GM23338 (cell line): ENCODE results near the gene SDR42E1. TPM values are rescaled to one million over a fixed set of nuclear protein-coding genes. Genes with fewer than 3 reads are reported as not detected.
A peak's percentile ranks its signal among the peaks of the same experiment; 100 is the strongest.

Experiments
- ATAC-seq: fragments of 200-7000 bp; cut with Tn5 transposase; 3 replicates; pipeline ENCODE4 v1.9.1; 2020
- DNase-seq: peaks from one replicate; pipeline ENCODE4 v3.0.0-alpha.2; 2015; ENCODE audit warnings: low spot score
- H2AFZ ChIP-seq: fragments of 200-600 bp; sonication (generic); 2 replicates; pipeline ENCODE4 v1.8.0; 2016; ENCODE audit warnings: antibody characterized with exemption, mild to moderate bottlenecking, moderate library complexity
- H3F3A ChIP-seq: fragments of 200-600 bp; sonication (generic); replicated peaks from 2 replicates; pipeline ENCODE4 v1.8.0; 2017; ENCODE audit warnings: antibody characterized with exemption, mixed run types, low read depth
- H3K27ac ChIP-seq: fragments of 200-600 bp; sonication (generic); 2 replicates; pipeline ENCODE4 v1.6.1; 2016; ENCODE audit warnings: low read depth
- H3K27me3 ChIP-seq: fragments of 200-600 bp; sonication (generic); 2 replicates; pipeline ENCODE4 v1.8.0; 2016; ENCODE audit warnings: mild to moderate bottlenecking, mixed run types, moderate library complexity; ENCODE audit not compliant: insufficient read depth
- H3K36me3 ChIP-seq: fragments of 200-600 bp; sonication (generic); 2 replicates; pipeline ENCODE4 v1.8.0; 2016; ENCODE audit warnings: mild to moderate bottlenecking; ENCODE audit not compliant: insufficient read depth
- H3K4me1 ChIP-seq: fragments of 200-600 bp; sonication (generic); 2 replicates; pipeline ENCODE4 v1.8.0; 2016; ENCODE audit warnings: mild to moderate bottlenecking, moderate library complexity; ENCODE audit not compliant: insufficient read depth
- H3K4me2 ChIP-seq: fragments of 200-600 bp; sonication (generic); 2 replicates; pipeline ENCODE4 v1.7.1; 2017; ENCODE audit warnings: mixed run types
- H3K4me3 ChIP-seq: fragments of 200-600 bp; sonication (generic); 2 replicates; pipeline ENCODE4 v1.6.1; 2016; ENCODE audit warnings: mixed run types
- H3K79me2 ChIP-seq: fragments of 200-600 bp; sonication (generic); replicated peaks from 2 replicates; pipeline ENCODE4 v1.8.0; 2017; ENCODE audit warnings: mild to moderate bottlenecking; ENCODE audit not compliant: insufficient read depth
- H3K9me2 ChIP-seq: fragments of 200-600 bp; sonication (generic); 2 replicates; pipeline ENCODE4 v1.8.0; 2017; ENCODE audit not compliant: insufficient read depth
- H4K20me1 ChIP-seq: fragments of 200-600 bp; sonication (generic); replicated peaks from 2 replicates; pipeline ENCODE4 v1.8.0; 2017; ENCODE audit warnings: mild to moderate bottlenecking; ENCODE audit not compliant: insufficient read depth
- H3K27ac Mint-ChIP-seq: 2 replicates; pipeline ENCODE4 v1.8.0; 2020; ENCODE audit warnings: inconsistent platforms, mild to moderate bottlenecking, moderate library complexity, mixed read lengths
- H3K27me3 Mint-ChIP-seq: 3 replicates; pipeline ENCODE4 v1.8.0; 2022; ENCODE audit warnings: low read depth, mild to moderate bottlenecking, moderate library complexity, mixed read lengths, inconsistent platforms; ENCODE audit not compliant: insufficient read depth, poor library complexity
- H3K36me3 Mint-ChIP-seq: 3 replicates; pipeline ENCODE4 v1.8.0; 2021; ENCODE audit warnings: low read depth, mild to moderate bottlenecking, inconsistent platforms, moderate library complexity, mixed read lengths
- H3K4me1 Mint-ChIP-seq: 3 replicates; pipeline ENCODE4 v1.8.0; 2020; ENCODE audit warnings: mild to moderate bottlenecking, inconsistent platforms, mixed read lengths
- H3K4me3 Mint-ChIP-seq: 3 replicates; pipeline ENCODE4 v1.8.0; 2021; ENCODE audit warnings: moderate library complexity, mild to moderate bottlenecking, inconsistent platforms, mixed read lengths
- H3K9me3 Mint-ChIP-seq: 3 replicates; pipeline ENCODE4 v1.8.0; 2020; ENCODE audit warnings: moderate library complexity, mild to moderate bottlenecking, inconsistent platforms, mixed read lengths
- CREB1 ChIP-seq: fragments of 250-450 bp; sonication (Bioruptor Pico); IDR thresholded peaks from 2 replicates; pipeline ENCODE4 v1.5.0; 2020; ENCODE audit warnings: low read depth, mild to moderate bottlenecking, moderate library complexity
- CTCF ChIP-seq, 2 experiments: fragments of 200-600 bp in 1 of 2; sonication (generic) in 1 of 2; conservative IDR thresholded peaks; 2 replicates each; pipeline versions ENCODE4 v1.5.1 to v1.6.1; 2016 to 2017; ENCODE audit warnings: antibody characterized with exemption in 2 of 2, low read depth in 2 of 2, mild to moderate bottlenecking in 2 of 2, moderate library complexity in 1 of 2
- ETS1 ChIP-seq: IDR thresholded peaks from 2 replicates; pipeline ENCODE4 v1.6.1; 2016; ENCODE audit warnings: antibody characterized with exemption
- EZH2 ChIP-seq: fragments of 200-600 bp; sonication (generic); IDR thresholded peaks from one replicate; pipeline ENCODE4 v1.8.0; 2017; ENCODE audit warnings: antibody characterized with exemption, mild to moderate bottlenecking, low read depth; ENCODE audit not compliant: unreplicated experiment
- EZH2phosphoT487 ChIP-seq: fragments of 200-600 bp; sonication (generic); IDR thresholded peaks from one replicate; pipeline ENCODE4 v1.8.1; 2018; ENCODE audit warnings: antibody characterized with exemption; ENCODE audit not compliant: unreplicated experiment
- JUNB ChIP-seq: IDR thresholded peaks from one replicate; pipeline ENCODE4 v1.6.1; 2016; ENCODE audit warnings: antibody characterized with exemption; ENCODE audit not compliant: unreplicated experiment
- POLR2AphosphoS5 ChIP-seq: IDR thresholded peaks from 2 replicates; pipeline ENCODE4 v1.6.1; 2016; ENCODE audit warnings: antibody characterized with exemption, low read depth
- REST ChIP-seq: IDR thresholded peaks from one replicate; pipeline ENCODE4 v1.6.1; 2018; ENCODE audit warnings: antibody characterized with exemption; ENCODE audit not compliant: unreplicated experiment
- STAT1 ChIP-seq: IDR thresholded peaks from one replicate; pipeline ENCODE4 v1.6.1; 2016; ENCODE audit warnings: antibody characterized with exemption; ENCODE audit not compliant: unreplicated experiment
- ZNF114 ChIP-seq: fragments of 250-450 bp; sonication (Bioruptor Pico); IDR thresholded peaks from 2 replicates; pipeline ENCODE4 v1.5.0; 2020; ENCODE audit warnings: mild to moderate bottlenecking, moderate library complexity
- ZNF331 ChIP-seq: fragments of 250-450 bp; sonication (Bioruptor Pico); IDR thresholded peaks from 2 replicates; pipeline ENCODE4 v1.5.0; 2020; ENCODE audit warnings: low read depth, mild to moderate bottlenecking, moderate library complexity
- polyA plus RNA-seq: library from polyadenylated mRNA; unstranded; fragments of >200 nt; fragmentation: Nextera tagmentation; extraction: Ambion mirVana; gene quantifications from 2 replicates; pipeline ENCODE4 v1.2.1, GENCODE V29; 2016
- total RNA-seq: library from RNA; depleted of rRNA; stranded (reverse); fragments of >200 nt; shearing (Covaris generic); gene quantifications from 2 replicates; pipeline ENCODE4 v1.2.3, GENCODE V29; 2014

Gene SDR42E1
- total and polyA plus RNA-seq, 2 experiments from 2014 or later: 0.03 TPM; not detected in 1

GRCh38 chr16:82031116-82032084 is 20.1 kb upstream of the SDR42E1 start:
- Histone ChIP-seq H3F3A (no peaks in the 10 kb centered on the region), H2AFZ (no peak overlapping the region), H3K4me3 (no peak overlapping the region), H3K36me3 (no peaks in the 10 kb centered on the region), H3K27me3 (no peaks in the 10 kb centered on the region), H4K20me1 (no peaks in the 10 kb centered on the region), H3K4me1 (no peaks in the 10 kb centered on the region), H3K79me2 (no peaks in the 10 kb centered on the region), H3K27ac (no peak overlapping the region), H3K4me2 (no peak overlapping the region), H3K9me2 (no peaks in the 10 kb centered on the region)
- DNase-seq: peak; percentile 75
- Mint-ChIP-seq H3K4me3 (no peak overlapping the region), H3K27me3 (no peaks in the 10 kb centered on the region), H3K9me3 (no peaks in the 10 kb centered on the region), H3K4me1 (no peaks in the 10 kb centered on the region), H3K27ac (no peak overlapping the region), H3K36me3 (no peaks in the 10 kb centered on the region)
- ATAC-seq: peak; percentile 66
- no peak for TF ChIP-seq ETS1
- TF ChIP-seq EZH2phosphoT487: no peak
- peak; percentile 73 to 83 for TF ChIP-seq CTCF (conservative IDR thresholded peaks at IDR 0.05; ENCODE audit: low read depth in 2 of 2)
- TF ChIP-seq REST: no peak

- no peak overlapping the region for H3K4me2 ChIP-seq
- no peak for DNase-seq
- no peak overlapping the region for H3K27ac ChIP-seq
- no peaks in the 10 kb centered on the region for H3K79me2 ChIP-seq
- H3K4me1 ChIP-seq: no peaks in the 10 kb centered on the region
- no peak overlapping the region for H3K4me3 ChIP-seq
- Mint-ChIP-seq H3K27me3 (peaks cover 2% of the 10 kb centered on the region), H3K36me3 (no peaks in the 10 kb centered on the region), H3K9me3 (no peaks in the 10 kb centered on the region), H3K27ac (no peak overlapping the region), H3K4me1 (no peaks in the 10 kb centered on the region), H3K4me3 (no peak overlapping the region)
- no peak overlapping the region for H2AFZ ChIP-seq
- no peaks in the 10 kb centered on the region for H3F3A ChIP-seq
- ATAC-seq: no peak
- no peaks in the 10 kb centered on the region for H3K27me3 ChIP-seq
- no peaks in the 10 kb centered on the region for H3K36me3 ChIP-seq
- H3K9me2 ChIP-seq: 0 out of 2 replicates have a peak, but pooled peaks cover 2% of the 10 kb centered on the region
- H4K20me1 ChIP-seq: no peaks in the 10 kb centered on the region
- TF ChIP-seq STAT1 (no peak), JUNB (no peak), REST (no peak), POLR2AphosphoS5 (no peak), EZH2 (no peak), CREB1 (CRISPR knock-in tag) (no peak), EZH2phosphoT487 (no peak), ZNF331 (CRISPR knock-in tag) (no peak), ZNF114 (CRISPR knock-in tag) (no peak), ETS1 (no peak)
Measured at GRCh38 chr16:82027629-82028064, 16.4 kb upstream of the SDR42E1 start.
